AG09319 (cell line): ENCODE results near the gene PHF21B.

Experiments used
- DNase-seq: peaks from one replicate; pipeline ENCODE4 v3.0.0-alpha.2; 2010; ENCODE audit warnings: low read depth; ENCODE audit errors: extremely low read depth
- TF ChIP-seq, protein P1 (sequence below): IDR thresholded peaks from 2 replicates; pipeline ENCODE4 v1.5.1; 2011; ENCODE audit warnings: low read depth, mild to moderate bottlenecking, inconsistent platforms, low read length, moderate library complexity

PHF21B gene

GRCh38 chr22:45014654-45015053 lies 4.8 kb upstream of the PHF21B start:
- no peak for DNase-seq
- TF ChIP-seq, protein P1, sequence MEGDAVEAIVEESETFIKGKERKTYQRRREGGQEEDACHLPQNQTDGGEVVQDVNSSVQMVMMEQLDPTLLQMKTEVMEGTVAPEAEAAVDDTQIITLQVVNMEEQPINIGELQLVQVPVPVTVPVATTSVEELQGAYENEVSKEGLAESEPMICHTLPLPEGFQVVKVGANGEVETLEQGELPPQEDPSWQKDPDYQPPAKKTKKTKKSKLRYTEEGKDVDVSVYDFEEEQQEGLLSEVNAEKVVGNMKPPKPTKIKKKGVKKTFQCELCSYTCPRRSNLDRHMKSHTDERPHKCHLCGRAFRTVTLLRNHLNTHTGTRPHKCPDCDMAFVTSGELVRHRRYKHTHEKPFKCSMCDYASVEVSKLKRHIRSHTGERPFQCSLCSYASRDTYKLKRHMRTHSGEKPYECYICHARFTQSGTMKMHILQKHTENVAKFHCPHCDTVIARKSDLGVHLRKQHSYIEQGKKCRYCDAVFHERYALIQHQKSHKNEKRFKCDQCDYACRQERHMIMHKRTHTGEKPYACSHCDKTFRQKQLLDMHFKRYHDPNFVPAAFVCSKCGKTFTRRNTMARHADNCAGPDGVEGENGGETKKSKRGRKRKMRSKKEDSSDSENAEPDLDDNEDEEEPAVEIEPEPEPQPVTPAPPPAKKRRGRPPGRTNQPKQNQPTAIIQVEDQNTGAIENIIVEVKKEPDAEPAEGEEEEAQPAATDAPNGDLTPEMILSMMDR, result no peak

GRCh38 chr22:45013138-45013537 lies 3.3 kb upstream of the PHF21B start:
- no peak for DNase-seq
- TF ChIP-seq, protein P1, result no peak

GRCh38 chr22:45010532-45010900 lies 711 bp upstream of the PHF21B start:
- TF ChIP-seq, protein P1, result no peak
- no peak for DNase-seq

DNA sequence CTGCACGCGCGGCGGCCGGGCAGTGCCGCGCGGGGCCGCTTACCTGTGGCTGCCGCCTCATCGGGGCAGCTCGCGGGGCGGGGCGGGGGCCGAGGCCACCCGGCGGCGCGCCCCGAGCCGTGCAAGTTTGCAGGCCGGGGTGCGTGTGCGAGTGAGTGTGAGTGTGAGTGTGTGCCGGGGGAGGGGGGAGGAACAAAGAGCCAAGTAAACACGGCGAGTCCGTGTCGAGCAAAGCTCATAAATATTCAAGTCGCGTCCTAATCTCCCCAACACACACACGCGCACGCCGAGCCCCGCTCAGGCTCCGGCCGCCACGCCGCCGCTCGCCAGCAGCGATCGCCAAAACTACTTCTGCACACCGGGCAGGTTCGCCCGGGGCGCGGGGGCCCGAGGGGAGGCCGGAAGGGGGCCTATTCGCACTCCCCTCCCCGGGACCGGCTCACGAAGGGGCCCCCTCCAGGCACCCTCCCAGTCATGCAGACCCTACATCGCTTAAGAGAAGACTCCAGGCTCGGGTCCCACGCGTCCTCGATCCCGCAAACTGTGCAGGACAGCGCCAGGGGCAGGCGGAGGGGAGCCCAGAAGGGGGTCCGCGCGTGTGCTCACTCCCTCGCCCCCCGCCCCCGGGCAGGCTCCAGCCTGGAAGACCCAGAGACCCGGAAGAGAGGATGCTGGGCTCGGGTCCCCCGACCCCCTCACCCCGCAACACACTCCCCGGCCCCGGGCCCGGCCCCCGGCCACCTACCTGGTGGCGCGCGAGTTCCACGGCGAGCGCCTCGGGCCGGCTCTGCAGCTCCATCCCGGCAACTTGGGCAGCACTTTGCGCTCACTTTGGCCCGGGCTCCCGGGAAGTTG lies 827 bp downstream of the PHF21B start:
- DNase-seq, result no peak
- TF ChIP-seq, protein P1, result no peak

DNA sequence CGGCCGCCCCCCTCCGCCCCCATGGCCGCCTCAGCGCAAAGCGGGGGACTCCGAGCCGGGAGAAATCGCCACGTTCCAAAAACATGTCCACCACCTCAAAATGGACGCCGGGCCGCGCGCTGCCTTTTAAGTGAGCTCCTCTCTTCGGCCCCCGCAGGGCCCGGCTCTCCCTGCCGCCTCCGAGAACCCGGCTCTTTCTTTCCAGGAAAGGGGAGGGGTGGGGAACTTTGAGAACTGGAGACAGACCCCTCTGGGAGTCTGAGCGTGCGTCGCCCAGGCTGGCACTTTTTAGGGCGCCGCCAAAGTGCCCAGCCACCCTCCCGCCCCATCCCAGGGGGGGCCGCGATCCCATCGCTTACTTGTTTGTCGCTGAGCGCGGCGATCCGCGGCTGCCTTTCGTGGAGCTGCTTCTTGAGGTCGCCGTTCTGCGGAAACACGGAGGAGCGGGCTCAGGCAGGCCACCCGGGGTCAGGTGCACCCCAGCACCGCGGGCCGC lies 1.6 kb downstream of the PHF21B start:
- TF ChIP-seq, protein P1, result no peak
- no peak for DNase-seq

DNA sequence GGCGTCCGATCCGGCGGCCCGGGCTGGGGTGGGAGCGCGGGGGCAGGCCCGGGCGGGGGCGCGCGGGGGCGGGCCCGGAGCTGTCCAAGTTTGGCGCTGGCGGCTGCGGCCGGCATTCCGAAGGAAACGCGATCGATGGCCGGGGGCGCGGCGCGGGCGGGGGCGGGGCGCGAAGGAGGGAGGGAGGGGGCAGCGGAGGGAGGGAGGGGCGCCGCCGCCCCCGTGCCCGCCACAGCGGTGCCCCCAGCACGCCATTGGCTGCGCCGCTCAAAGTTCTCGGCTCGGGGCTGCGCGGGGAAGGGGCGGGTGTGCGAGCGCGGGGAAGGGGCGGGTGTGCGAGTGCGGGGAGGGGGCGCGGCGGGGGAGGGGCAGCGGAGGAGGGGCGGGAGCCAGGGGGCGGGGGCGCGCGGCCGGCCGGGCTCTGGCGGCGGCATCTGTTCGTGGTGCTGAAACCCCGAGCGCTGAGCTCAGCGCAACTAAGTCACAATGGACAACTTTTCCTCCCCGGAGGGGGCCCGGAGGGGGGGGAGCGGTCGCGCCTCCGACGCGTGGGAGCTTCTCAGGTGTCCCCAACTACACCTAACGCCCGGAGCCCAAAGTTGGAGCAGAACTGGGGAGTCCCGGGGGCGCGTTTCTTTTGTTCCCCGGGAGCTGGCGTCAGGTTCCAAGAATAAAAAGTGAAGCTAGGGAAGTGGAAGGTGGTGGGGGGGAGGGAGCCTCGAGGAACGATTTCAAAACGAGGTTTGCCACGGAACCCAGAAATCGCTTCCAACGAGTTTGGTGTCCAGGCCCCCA lies 2.2 kb downstream of the PHF21B start:
- TF ChIP-seq, protein P1, result no peak
- DNase-seq, result no peak

DNA sequence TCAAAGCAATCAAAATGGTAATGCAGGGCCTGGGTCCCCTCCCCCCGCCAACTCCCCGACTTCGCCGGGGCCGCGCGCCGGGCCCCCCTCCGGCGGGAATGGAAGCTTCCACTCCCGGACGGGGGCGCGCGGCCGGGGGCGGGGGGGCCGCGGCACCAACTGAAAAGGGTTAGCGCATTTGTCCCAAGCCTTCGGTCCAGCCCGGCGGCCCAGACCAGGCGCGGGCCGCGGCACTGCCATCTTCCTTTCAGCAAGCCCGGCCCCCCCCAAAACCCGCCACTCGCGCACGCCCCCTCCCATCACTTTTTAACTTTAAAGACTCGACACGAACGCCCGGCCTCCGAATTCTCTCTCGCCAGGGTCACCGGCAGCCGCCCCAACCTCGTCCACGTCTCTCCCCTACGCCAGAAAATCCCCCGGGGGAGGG lies 2.8 kb downstream of the PHF21B start:
- TF ChIP-seq, protein P1, result no peak
- no peak for DNase-seq
